ENCODE results near the gene RRP1B. TPM values are rescaled to one million over a fixed set of nuclear protein-coding genes. Genes with fewer than 3 reads are reported as not detected.

Gene RRP1B
- total RNA-seq, 6 experiments from 2014 or later, result 8.0 to 17.0 (median 9.8) TPM

- intact Hi-C loops (cut with DNase I), result loop anchor here in 1 of 2 donors (10.0 kb wide), 1 partner anchor 52 kb away; the partner anchor contains the start of gene PDXK
- TF ChIP-seq POLR2A (IDR thresholded peaks at IDR 0.05), result no peak
- no peak for TF ChIP-seq CTCF (IDR thresholded peaks at IDR 0.05)
- Histone ChIP-seq H3K4me1 (peaks cover 0 to 16% (median 3%) of the 10 kb centered on the region in 4 donors), H3K9me3 (no peaks in the 10 kb centered on the region), H3K4me3 (no peak overlapping the region), H3K36me3 (peaks cover 0 to 4% (median 1%) of the 10 kb centered on the region in 4 donors), H3K27ac (no peak overlapping the region), H3K27me3 (no peaks in the 10 kb centered on the region)
- no peak for ATAC-seq
- no peak for DNase-seq
- 75% methylated on average over 9 of the region's 9 CpGs for WGBS (ENCODE audit: insufficient coverage, low coverage, low lambda C conversion rate, missing lambda C conversion rate)
Measured at GRCh38 chr21:43663033-43663432, 3.7 kb downstream of the RRP1B start.

DNA sequence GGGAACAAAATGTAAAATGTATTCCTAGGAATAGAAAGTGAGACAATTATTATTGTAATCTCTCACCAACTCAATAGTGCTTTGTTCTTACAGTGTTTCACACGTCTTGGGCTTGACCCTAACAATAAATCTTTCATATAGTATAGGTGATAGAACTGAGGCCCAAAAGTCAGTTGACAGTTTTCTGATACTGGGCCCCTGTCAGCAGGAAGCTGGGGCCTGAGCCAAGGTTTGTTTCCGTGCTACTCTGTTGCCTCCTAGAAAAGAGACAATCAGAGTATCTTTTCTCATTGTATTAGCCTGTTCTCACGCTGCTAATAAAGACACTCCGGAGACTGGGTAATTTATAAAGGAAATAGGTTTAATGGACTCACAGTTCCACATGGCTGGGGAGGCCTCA is 5.0 kb downstream of the RRP1B start:
- Histone ChIP-seq H3K36me3 (peaks cover 0 to 4% (median 1%) of the 10 kb centered on the region in 4 donors), H3K4me1 (peaks cover 0 to 10% (median 3%) of the 10 kb centered on the region in 4 donors)

GRCh38 chr21:43665879-43666278 is 6.5 kb downstream of the RRP1B start:
- WGBS (ENCODE audit: insufficient coverage, low coverage, low lambda C conversion rate, missing lambda C conversion rate), result no CpG with 5 or more reads among the region's 4 CpGs
- TF ChIP-seq POLR2A (IDR thresholded peaks at IDR 0.05) (no peak), CTCF (IDR thresholded peaks at IDR 0.05) (no peak)
- ATAC-seq (no peak), DNase-seq (no peak)
- H3K36me3 ChIP-seq, result peaks cover 0 to 11% (median 2%) of the 10 kb centered on the region in 4 donors
- intact Hi-C loops (cut with DNase I), result loop anchor here in 1 of 2 donors (10.0 kb wide), 1 partner anchor 49 kb away; the partner anchor contains the start of gene PDXK
- no peaks in the 10 kb centered on the region for H3K27me3 ChIP-seq
- peaks cover 0 to under 1% (median 0%) of the 10 kb centered on the region in 4 donors for H3K4me1 ChIP-seq
- no peak overlapping the region for H3K4me3 ChIP-seq
- no peak overlapping the region for H3K27ac ChIP-seq
- no peaks in the 10 kb centered on the region for H3K9me3 ChIP-seq

More for the DNA sequence above, 5.0 kb downstream of the RRP1B start:
- WGBS (ENCODE audit: insufficient coverage, low coverage, low lambda C conversion rate, missing lambda C conversion rate), result 49% methylated on average over 4 of the region's 4 CpGs
- no peak overlapping the region for H3K4me3 ChIP-seq
- H3K27ac ChIP-seq, result no peak overlapping the region
- TF ChIP-seq POLR2A (IDR thresholded peaks at IDR 0.05), result no peak
- no peak for TF ChIP-seq CTCF (IDR thresholded peaks at IDR 0.05)
- DNase-seq, result no peak
- intact Hi-C loops (cut with DNase I), result loop anchor here in 1 of 2 donors (10.0 kb wide), 1 partner anchor 50 kb away; the partner anchor contains the start of gene PDXK
- peak in 2 of 4 donors; percentile 17 to 51 for ATAC-seq
- no peaks in the 10 kb centered on the region for H3K27me3 ChIP-seq
- H3K9me3 ChIP-seq, result no peaks in the 10 kb centered on the region

DNA sequence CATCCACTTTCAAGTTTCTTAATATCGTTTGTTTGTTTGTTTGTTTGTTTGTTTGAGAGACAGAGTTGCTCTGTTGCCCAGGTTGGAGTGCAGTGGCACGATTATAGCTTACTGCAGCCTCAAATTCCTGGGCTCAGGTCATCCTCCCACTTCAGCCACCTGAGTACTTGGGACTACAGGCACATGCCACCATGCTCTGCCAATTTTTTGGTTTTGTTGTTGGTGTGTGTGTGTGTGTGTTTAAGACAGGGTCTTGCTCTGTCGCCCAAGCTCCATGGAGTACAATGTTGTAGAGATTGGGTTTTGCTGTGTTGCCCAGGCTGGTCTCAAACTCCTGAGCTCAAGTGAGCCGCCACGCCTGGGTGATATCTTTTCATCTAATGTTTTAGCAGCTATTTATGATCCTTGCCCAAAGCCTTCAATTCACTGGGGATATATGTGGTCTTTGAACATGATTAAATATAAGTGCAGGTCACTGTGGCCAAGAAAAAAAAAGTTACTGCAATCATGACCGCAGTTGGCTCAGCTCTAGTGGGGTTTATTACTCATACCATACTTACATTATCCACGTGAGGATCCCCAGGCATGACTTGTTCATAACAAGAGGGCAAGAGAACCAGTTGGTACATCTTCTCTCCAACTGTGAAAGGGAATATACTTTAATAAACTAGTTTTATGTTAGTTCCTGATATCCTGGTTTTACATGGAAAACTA is 8.0 kb downstream of the RRP1B start:
- ATAC-seq, result no peak
- no peak overlapping the region for H3K27ac ChIP-seq
- no peak overlapping the region for H3K4me3 ChIP-seq
- no peak for TF ChIP-seq CTCF (IDR thresholded peaks at IDR 0.05)
- no peak for TF ChIP-seq POLR2A (IDR thresholded peaks at IDR 0.05)
- H3K27me3 ChIP-seq, result no peaks in the 10 kb centered on the region
- H3K36me3 ChIP-seq, result peaks cover 0 to 15% (median 3%) of the 10 kb centered on the region in 4 donors
- intact Hi-C loops (cut with DNase I), result loop anchor here in 1 of 2 donors (10.0 kb wide), 1 partner anchor 47 kb away; the partner anchor contains the start of gene PDXK
- no peaks in the 10 kb centered on the region for H3K4me1 ChIP-seq
- DNase-seq, result no peak
- WGBS (ENCODE audit: insufficient coverage, low coverage, low lambda C conversion rate, missing lambda C conversion rate), result 74% methylated on average over 7 of the region's 7 CpGs
- no peaks in the 10 kb centered on the region for H3K9me3 ChIP-seq

Data from right lobe of liver (tissue), 6 donors.